ENCODE data around the gene CFHR5.

- TF ChIP-seq, protein P1, sequence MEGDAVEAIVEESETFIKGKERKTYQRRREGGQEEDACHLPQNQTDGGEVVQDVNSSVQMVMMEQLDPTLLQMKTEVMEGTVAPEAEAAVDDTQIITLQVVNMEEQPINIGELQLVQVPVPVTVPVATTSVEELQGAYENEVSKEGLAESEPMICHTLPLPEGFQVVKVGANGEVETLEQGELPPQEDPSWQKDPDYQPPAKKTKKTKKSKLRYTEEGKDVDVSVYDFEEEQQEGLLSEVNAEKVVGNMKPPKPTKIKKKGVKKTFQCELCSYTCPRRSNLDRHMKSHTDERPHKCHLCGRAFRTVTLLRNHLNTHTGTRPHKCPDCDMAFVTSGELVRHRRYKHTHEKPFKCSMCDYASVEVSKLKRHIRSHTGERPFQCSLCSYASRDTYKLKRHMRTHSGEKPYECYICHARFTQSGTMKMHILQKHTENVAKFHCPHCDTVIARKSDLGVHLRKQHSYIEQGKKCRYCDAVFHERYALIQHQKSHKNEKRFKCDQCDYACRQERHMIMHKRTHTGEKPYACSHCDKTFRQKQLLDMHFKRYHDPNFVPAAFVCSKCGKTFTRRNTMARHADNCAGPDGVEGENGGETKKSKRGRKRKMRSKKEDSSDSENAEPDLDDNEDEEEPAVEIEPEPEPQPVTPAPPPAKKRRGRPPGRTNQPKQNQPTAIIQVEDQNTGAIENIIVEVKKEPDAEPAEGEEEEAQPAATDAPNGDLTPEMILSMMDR (IDR thresholded peaks at IDR 0.05) = no peak
- TF ChIP-seq POLR2A (IDR thresholded peaks at IDR 0.05) (no peak), POLR2AphosphoS5 (IDR thresholded peaks at IDR 0.05) (no peak)
Measured at GRCh38 chr1:197042676-197043341, 65.5 kb downstream of the CFHR5 start.

Measured in breast epithelium (tissue), 3 donors.